Measurements from ENCODE around the gene C5orf58. TPM values are rescaled to one million over a fixed set of nuclear protein-coding genes. Genes with fewer than 3 reads are reported as not detected.

The C5orf58 gene
- total and polyA plus RNA-seq, 9 of the 15 experiments (the other 6 are each of a cell fraction or from before 2014, with no cell fraction given) = 1.5 to 7.6 (median 5.3) TPM

DNA sequence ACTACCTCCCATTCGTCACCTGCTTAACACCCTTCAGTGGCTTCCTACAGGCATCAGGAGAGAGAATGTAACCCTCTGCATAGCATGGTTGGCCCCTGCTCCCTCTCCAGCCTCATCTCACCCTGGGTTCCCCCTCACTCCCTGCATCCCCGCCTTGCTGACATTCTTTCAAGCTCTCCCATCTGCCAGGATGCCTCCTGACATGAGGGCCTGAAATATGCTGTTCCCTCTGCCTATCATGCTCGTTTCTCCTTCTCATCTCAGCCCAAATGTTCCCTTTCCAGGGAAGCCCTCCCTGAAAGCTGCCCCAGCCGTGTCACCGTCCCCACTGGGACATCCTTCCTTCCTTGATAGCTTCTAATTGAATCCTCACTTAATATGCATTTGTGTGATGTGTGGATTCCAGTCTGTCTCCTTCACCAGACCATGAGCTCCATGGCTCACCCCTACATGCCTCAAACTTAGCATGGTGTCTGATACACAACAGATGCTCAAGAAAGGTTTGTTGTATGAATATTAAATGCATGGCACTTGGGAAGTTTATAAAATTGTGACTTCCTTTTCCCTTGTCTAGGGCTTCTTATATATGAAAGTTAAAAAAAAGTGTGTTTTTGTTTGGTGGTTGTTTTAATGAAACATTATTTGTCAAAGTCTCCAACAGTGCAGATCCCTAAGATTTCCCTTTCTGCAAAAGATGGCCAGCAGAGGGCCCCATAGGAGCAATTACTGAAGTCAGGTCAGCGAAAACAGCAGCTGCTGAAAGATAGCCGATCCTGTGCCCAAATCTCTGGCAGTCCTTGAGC lies 7.3 kb upstream of the C5orf58 start (continued):
- TF ChIP-seq RAD21 (CRISPR knock-in tag; conservative IDR thresholded peaks at IDR 0.05 in 1 of 2, IDR thresholded peaks at IDR 0.05 in 1 of 2) (peak; percentile 93 to 97), MAFF (IDR thresholded peaks at IDR 0.05; ENCODE audit: low read length) (peak; percentile 12; the same call in 1 of the 2 replicates), SP1 (CRISPR knock-in tag; IDR thresholded peaks at IDR 0.05) (no peak), ZFP36 (IDR thresholded peaks at IDR 0.05; ENCODE audit: low read depth, low read length, partially characterized antibody) (peak; percentile 71), NR4A1 (CRISPR knock-in tag; IDR thresholded peaks at IDR 0.05) (no peak), NR4A1 (tag; IDR thresholded peaks at IDR 0.05) (no peak), NFE2L1 (tag; IDR thresholded peaks at IDR 0.05; ENCODE audit: borderline replicate concordance, low read depth) (no peak), MEIS2 (IDR thresholded peaks at IDR 0.05; ENCODE audit: partially characterized antibody) (peak; percentile 52), ZNF121 (CRISPR knock-in tag; conservative IDR thresholded peaks at IDR 0.05) (no peak), EGR1 (conservative IDR thresholded peaks at IDR 0.05) (no peak), PHF20 (IDR thresholded peaks at IDR 0.05; ENCODE audit: partially characterized antibody) (no peak), HNRNPUL1 (IDR thresholded peaks at IDR 0.05; ENCODE audit: low read length) (no peak), KLF16 (IDR thresholded peaks at IDR 0.05) (0 out of 2 replicates have a peak, but pooled peaks have one; percentile 20), RBM25 (IDR thresholded peaks at IDR 0.05; ENCODE audit: low read depth, low read length, severe bottlenecking) (peak; percentile 11), SMC3 (conservative IDR thresholded peaks at IDR 0.05; ENCODE audit: insufficient read depth, low read depth, low read length) (peak; percentile 84), HDAC2 (IDR thresholded peaks at IDR 0.05) (no peak)
- TF ChIP-seq, protein P1, sequence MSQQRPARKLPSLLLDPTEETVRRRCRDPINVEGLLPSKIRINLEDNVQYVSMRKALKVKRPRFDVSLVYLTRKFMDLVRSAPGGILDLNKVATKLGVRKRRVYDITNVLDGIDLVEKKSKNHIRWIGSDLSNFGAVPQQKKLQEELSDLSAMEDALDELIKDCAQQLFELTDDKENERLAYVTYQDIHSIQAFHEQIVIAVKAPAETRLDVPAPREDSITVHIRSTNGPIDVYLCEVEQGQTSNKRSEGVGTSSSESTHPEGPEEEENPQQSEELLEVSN (IDR thresholded peaks at IDR 0.05; ENCODE audit: borderline replicate concordance in 1 of 2, extremely low read depth in 1 of 2, insufficient read depth in 1 of 2, insufficient read length in 1 of 2, low read depth in 1 of 2, low read length in 1 of 2, poor library complexity in 1 of 2, severe bottlenecking in 1 of 2) = no peak
- TF ChIP-seq, protein P2, sequence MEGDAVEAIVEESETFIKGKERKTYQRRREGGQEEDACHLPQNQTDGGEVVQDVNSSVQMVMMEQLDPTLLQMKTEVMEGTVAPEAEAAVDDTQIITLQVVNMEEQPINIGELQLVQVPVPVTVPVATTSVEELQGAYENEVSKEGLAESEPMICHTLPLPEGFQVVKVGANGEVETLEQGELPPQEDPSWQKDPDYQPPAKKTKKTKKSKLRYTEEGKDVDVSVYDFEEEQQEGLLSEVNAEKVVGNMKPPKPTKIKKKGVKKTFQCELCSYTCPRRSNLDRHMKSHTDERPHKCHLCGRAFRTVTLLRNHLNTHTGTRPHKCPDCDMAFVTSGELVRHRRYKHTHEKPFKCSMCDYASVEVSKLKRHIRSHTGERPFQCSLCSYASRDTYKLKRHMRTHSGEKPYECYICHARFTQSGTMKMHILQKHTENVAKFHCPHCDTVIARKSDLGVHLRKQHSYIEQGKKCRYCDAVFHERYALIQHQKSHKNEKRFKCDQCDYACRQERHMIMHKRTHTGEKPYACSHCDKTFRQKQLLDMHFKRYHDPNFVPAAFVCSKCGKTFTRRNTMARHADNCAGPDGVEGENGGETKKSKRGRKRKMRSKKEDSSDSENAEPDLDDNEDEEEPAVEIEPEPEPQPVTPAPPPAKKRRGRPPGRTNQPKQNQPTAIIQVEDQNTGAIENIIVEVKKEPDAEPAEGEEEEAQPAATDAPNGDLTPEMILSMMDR (IDR thresholded peaks at IDR 0.05 in 2 of 3, conservative IDR thresholded peaks at IDR 0.05 in 1 of 3; ENCODE audit: insufficient read depth in 2 of 3, low read depth in 1 of 3, low read length in 3 of 3) = peak; percentile 76 to 91 (median 86)
- TF ChIP-seq, protein P3, sequence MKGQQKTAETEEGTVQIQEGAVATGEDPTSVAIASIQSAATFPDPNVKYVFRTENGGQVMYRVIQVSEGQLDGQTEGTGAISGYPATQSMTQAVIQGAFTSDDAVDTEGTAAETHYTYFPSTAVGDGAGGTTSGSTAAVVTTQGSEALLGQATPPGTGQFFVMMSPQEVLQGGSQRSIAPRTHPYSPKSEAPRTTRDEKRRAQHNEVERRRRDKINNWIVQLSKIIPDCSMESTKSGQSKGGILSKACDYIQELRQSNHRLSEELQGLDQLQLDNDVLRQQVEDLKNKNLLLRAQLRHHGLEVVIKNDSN (CRISPR knock-in tag; IDR thresholded peaks at IDR 0.05) = no peak
- TF ChIP-seq, protein P4, sequence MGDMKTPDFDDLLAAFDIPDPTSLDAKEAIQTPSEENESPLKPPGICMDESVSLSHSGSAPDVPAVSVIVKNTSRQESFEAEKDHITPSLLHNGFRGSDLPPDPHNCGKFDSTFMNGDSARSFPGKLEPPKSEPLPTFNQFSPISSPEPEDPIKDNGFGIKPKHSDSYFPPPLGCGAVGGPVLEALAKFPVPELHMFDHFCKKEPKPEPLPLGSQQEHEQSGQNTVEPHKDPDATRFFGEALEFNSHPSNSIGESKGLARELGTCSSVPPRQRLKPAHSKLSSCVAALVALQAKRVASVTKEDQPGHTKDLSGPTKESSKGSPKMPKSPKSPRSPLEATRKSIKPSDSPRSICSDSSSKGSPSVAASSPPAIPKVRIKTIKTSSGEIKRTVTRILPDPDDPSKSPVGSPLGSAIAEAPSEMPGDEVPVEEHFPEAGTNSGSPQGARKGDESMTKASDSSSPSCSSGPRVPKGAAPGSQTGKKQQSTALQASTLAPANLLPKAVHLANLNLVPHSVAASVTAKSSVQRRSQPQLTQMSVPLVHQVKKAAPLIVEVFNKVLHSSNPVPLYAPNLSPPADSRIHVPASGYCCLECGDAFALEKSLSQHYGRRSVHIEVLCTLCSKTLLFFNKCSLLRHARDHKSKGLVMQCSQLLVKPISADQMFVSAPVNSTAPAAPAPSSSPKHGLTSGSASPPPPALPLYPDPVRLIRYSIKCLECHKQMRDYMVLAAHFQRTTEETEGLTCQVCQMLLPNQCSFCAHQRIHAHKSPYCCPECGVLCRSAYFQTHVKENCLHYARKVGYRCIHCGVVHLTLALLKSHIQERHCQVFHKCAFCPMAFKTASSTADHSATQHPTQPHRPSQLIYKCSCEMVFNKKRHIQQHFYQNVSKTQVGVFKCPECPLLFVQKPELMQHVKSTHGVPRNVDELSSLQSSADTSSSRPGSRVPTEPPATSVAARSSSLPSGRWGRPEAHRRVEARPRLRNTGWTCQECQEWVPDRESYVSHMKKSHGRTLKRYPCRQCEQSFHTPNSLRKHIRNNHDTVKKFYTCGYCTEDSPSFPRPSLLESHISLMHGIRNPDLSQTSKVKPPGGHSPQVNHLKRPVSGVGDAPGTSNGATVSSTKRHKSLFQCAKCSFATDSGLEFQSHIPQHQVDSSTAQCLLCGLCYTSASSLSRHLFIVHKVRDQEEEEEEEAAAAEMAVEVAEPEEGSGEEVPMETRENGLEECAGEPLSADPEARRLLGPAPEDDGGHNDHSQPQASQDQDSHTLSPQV (IDR thresholded peaks at IDR 0.05) = no peak
